Measurements from ENCODE around the gene NTHL1. TPM values are rescaled to one million over a fixed set of nuclear protein-coding genes. Genes with fewer than 3 reads are reported as not detected.

NTHL1 gene
- total RNA-seq, 1 experiment from 2014 or later = 39.8 TPM

GRCh38 chr16:1997494-1998359 is 49.9 kb downstream of the NTHL1 start:
- TSS peak; percentile 61 for BruUV-seq (replicated peaks)
- DNase-seq (ENCODE audit: low read depth, low spot score) (no peak), ATAC-seq (no peak)
- peaks cover 6% of the 10 kb centered on the region; the same call in 1 of the 2 replicates for H3K36me3 ChIP-seq (ENCODE audit: control insufficient read depth, insufficient read depth, low read length)
- CTCF ChIA-PET = no interaction called here
- intact Hi-C loops (cut with micrococcal nuclease; ENCODE audit: unreplicated experiment) = no loop called here
- H3K4me3 ChIP-seq (ENCODE audit: low read depth in 2 of 2, low read length in 2 of 2) = no peak overlapping the region
- in situ Hi-C loops (cut with HindIII; ENCODE audit: low pct_unique_long_range_greater_than_20kb, low sequenced_read_pairs) = no loop called here
- H3K4me1 ChIP-seq (ENCODE audit: control insufficient read depth, insufficient read depth, low read length) = no peaks in the 10 kb centered on the region; the same call in 1 of the 2 replicates
- H3K27ac ChIP-seq (ENCODE audit: low read length) = no peak overlapping the region
- TF ChIP-seq TCF7L2 (IDR thresholded peaks at IDR 0.05; ENCODE audit: low read depth, low read length) (no peak), POLR2AphosphoS5 (IDR thresholded peaks at IDR 0.05; ENCODE audit: low read depth, low read length) (no peak)
- no peaks in the 10 kb centered on the region for H3K27me3 ChIP-seq (ENCODE audit: control insufficient read depth, insufficient read depth, low read length)
- POLR2A ChIA-PET = no interaction called here
- H3K9me3 ChIP-seq (ENCODE audit: control insufficient read depth, insufficient read depth, low read depth, low read length) = no peaks in the 10 kb centered on the region

GRCh38 chr16:1993731-1994131 is 53.9 kb downstream of the NTHL1 start:
- POLR2A ChIA-PET = no interaction called here

More at GRCh38 chr16:1993731-1994131, 53.9 kb downstream of the NTHL1 start:
- Histone ChIP-seq H3K9me3 (ENCODE audit: control insufficient read depth, insufficient read depth, low read depth, low read length) (no peaks in the 10 kb centered on the region), H3K36me3 (ENCODE audit: control insufficient read depth, insufficient read depth, low read length) (no peaks in the 10 kb centered on the region), H3K27ac (ENCODE audit: low read length) (no peak overlapping the region), H3K4me1 (ENCODE audit: control insufficient read depth, insufficient read depth, low read length) (peaks cover 13% of the 10 kb centered on the region; the same call in 1 of the 2 replicates), H3K4me3 (ENCODE audit: low read depth in 2 of 2, low read length in 2 of 2) (no peak overlapping the region), H3K27me3 (ENCODE audit: control insufficient read depth, insufficient read depth, low read length) (no peaks in the 10 kb centered on the region)
- CTCF ChIA-PET = no interaction called here
- DNase-seq (ENCODE audit: low read depth, low spot score) (no peak), ATAC-seq (peak; percentile 11)
- in situ Hi-C loops (cut with HindIII; ENCODE audit: low pct_unique_long_range_greater_than_20kb, low sequenced_read_pairs) (no loop called here), intact Hi-C loops (cut with micrococcal nuclease; ENCODE audit: unreplicated experiment) (no loop called here)
- BruUV-seq (replicated peaks) = no TSS peak
- no peak for TF ChIP-seq REST (IDR thresholded peaks at IDR 0.05; ENCODE audit: insufficient read depth in 1 of 2, low read depth in 2 of 2, low read length in 1 of 2)
- no peak for TF ChIP-seq TCF7L2 (IDR thresholded peaks at IDR 0.05; ENCODE audit: low read depth, low read length)
- TF ChIP-seq POLR2AphosphoS5 (IDR thresholded peaks at IDR 0.05; ENCODE audit: low read depth, low read length) = no peak
- no peak for TF ChIP-seq CTCF (IDR thresholded peaks at IDR 0.05)
- TF ChIP-seq SIN3A (IDR thresholded peaks at IDR 0.05; ENCODE audit: borderline replicate concordance, insufficient read depth, low read depth, low read length) = no peak
